ENCODE measurements around the gene RAB3C.

Gene RAB3C

DNA sequence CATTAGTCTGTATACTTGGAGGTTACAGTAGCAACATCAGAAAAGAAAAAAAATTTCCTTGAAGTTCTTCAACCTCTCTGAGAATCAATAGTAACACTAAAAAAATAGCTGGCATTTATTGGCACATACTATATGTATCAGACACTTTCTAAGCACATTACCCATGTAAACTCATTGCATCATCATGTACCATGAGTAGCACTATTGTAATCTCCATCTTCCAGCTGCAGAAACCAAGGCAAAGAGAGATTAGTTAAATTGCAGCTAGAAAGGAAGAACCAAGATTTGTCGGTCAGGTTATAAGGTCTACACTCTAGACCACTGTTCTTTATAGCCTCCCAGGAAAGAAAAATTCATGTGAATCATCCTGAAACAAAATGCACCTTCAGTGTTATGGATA is 31.4 kb upstream of the RAB3C start:
- no peak for TF ChIP-seq CTCF (IDR thresholded peaks at IDR 0.05)

DNA sequence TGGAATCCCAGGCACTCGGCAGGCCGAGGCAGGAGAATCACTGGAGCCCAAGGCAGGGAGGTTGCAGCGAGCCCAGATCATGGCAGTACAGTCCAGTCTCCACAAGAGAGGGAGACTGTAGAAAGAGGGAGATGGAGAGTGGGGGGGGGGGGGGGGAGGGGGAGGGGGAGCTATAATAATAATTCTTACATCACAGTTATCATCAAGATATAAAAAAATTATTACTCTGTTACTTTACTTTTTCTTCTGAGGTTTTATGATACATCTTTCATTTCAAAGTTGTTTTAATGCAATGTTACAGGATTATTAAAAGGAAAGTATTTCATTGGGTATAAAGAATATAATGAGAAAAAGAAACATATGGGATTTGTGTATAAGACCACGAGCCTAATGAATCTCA is 17.8 kb upstream of the RAB3C start:
- TF ChIP-seq CTCF (IDR thresholded peaks at IDR 0.05): no peak

DNA sequence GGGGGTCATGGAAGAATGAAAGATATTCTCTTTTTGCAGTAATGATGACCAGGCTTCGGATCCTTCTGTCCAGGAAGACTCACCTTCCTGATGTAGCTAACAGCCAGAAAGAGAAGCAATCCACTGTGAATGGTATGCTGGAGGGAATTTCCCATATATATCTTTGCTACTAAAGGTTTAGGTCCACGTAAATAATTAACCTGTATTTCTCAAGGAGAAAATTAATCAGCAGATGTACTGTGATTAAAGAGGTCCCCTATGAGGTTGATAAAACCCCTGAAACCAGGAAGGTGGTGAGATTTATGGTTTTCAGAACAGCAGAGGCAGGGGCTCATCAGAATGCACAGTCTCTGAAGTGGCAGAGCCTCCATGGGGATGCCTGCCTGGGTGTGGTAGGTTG is 11.4 kb upstream of the RAB3C start:
- no peak for TF ChIP-seq CTCF (IDR thresholded peaks at IDR 0.05)

- TF ChIP-seq CTCF (IDR thresholded peaks at IDR 0.05): no peak
Observed at GRCh38 chr5:58579781-58580180, 3.1 kb upstream of the RAB3C start.

- TF ChIP-seq CTCF (IDR thresholded peaks at IDR 0.05): no peak
Observed at GRCh38 chr5:58582019-58582802, 664 bp upstream of the RAB3C start.

DNA sequence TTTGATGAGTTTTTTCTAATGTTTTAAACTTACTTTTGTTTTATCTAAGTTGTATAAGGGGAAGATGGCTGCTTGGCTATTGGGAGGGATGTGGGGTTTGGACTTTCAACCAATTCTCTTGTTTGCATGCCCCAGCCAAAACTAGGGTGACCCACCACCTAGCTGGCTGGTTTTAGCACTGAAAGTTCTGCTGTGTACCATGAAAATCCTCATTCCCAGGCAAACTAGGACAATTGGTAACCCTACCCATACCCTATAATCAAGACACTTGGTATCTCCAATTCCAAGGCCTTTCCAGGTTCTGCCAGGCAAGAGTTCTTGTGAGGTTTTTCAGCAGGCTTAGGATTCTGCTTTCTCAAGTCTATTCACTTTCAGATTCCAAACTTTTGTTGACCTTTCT is 13.1 kb downstream of the RAB3C start:
- no peak for TF ChIP-seq CTCF (IDR thresholded peaks at IDR 0.05)

- TF ChIP-seq CTCF (IDR thresholded peaks at IDR 0.05): no peak
Observed at GRCh38 chr5:58598440-58598839, 15.6 kb downstream of the RAB3C start.

- TF ChIP-seq CTCF (IDR thresholded peaks at IDR 0.05): no peak
Observed at GRCh38 chr5:58599217-58599616, 16.3 kb downstream of the RAB3C start.
